Measurements from ENCODE around the gene FREM3.
"Not testable (repeated sequence)": the region's sequence is repeated elsewhere in the genome, so short reads cannot be mapped to it uniquely, and the experiment has no call there.

The FREM3 gene

DNA sequence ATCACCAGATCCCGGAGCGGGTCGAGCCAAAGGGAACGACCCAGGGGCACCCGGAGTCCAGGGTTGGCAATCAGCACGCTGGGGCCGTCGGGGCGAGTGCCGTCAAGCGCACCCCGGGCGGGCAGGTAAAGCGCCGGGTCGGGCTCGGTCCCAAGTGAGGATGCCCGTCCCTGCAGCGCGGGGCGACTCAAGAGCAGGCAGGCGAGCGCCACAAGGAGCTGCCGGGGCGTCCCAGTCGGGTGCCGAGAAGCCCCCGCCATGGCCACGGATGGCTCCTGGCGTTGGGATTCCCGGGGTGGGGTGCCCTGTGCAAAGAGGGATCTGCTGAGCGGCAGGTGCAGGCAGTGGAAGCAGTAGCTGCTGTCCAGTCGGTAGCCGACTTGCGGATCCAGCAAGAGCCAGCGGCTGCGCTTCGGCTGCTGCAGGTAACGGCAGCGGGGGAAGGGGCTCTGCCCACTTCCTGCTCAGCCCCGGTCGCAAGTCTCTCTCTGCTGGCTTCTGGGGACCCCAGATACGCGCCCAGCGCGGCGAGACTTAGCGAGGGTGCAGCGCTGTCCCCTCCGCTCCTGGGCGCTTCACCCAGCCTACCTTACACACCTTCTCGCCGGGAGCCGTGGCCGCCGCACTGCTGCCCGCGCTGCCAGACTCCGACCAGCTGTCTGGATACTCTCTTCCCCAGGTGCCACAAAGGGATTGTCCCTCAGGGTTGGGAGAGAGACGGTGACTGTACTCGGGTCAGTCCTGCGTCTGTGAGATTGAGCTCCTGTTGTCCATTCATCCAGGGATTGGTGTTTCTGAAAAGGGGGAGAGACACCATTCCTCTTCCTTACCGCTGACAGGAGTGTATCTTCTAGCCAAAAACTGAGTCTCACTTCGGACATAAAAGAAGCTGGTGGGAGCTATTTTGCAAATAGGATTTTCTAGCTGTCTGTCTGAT is at the start of gene FREM3:
FREM3 (minus strand) TSS at position 260 of the 937 bp plus-strand sequence; CDS start at position 260, 0 bp downstream.
- H3K4me3 ChIP-seq (ENCODE audit: low read length) = no peak within 1 kb of the TSS
- TF ChIP-seq CTCF (conservative IDR thresholded peaks at IDR 0.05; ENCODE audit: low read length) = no peak
- DNase-seq (ENCODE audit: low read depth) = no peak

- no peak for DNase-seq (ENCODE audit: low read depth)
- no peak overlapping the region for H3K4me3 ChIP-seq (ENCODE audit: low read length)
- no peak for TF ChIP-seq CTCF (conservative IDR thresholded peaks at IDR 0.05; ENCODE audit: low read length)
Observed at GRCh38 chr4:143745874-143746273, 45.4 kb upstream of the FREM3 start.

GRCh38 chr4:143743591-143743990 is 43.1 kb upstream of the FREM3 start:
- no peak for TF ChIP-seq CTCF (conservative IDR thresholded peaks at IDR 0.05; ENCODE audit: low read length)
- no peak overlapping the region for H3K4me3 ChIP-seq (ENCODE audit: low read length)
- DNase-seq (ENCODE audit: low read depth) = no peak

- no peak overlapping the region for H3K4me3 ChIP-seq (ENCODE audit: low read length)
- no peak for DNase-seq (ENCODE audit: low read depth)
- TF ChIP-seq CTCF (conservative IDR thresholded peaks at IDR 0.05; ENCODE audit: low read length) = no peak
Observed at GRCh38 chr4:143742834-143743233, 42.4 kb upstream of the FREM3 start.

DNA sequence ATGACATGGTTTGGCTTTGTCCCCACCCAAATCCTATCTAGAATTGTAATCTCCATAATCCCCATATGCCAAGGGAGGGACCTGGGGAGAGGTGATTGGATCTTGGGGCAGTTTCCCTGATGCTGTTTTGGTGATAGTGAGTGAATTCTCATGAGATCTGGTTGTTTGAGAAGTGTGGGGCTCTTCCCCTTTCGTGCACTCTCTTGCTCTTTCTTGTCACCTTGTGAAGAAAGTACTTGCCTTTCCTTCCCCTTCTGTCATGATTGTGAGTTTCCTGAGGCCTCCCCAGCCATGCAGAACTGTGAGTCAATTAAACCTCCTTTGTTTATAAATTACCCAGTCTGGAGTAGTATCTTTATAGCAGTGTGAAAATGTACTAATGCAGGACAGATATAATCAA is 36.4 kb upstream of the FREM3 start:
- TF ChIP-seq CTCF (conservative IDR thresholded peaks at IDR 0.05; ENCODE audit: low read length) = no peak
- H3K4me3 ChIP-seq (ENCODE audit: low read length) = no peak overlapping the region
- no peak for DNase-seq (ENCODE audit: low read depth)

DNA sequence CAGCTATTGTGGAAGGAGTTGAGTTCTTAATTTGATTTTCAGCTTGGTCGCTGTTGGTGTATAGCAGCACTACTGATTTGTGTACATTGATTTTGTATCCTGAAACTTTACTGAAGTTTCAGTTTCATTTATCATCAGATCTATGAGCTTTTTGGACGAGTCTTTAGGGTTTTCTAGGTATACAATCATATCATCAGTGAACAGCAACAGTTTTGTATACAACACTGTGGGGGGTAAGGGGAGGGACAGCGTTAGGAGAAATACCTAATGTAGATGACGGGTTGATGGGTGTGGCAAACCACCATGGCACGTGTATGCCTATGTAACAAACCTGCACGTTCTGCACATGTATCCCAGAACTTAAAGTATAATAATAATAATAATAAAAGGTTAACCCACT is 35.6 kb upstream of the FREM3 start:
- DNase-seq (ENCODE audit: low read depth); H3K4me3 ChIP-seq (ENCODE audit: low read length): not testable (repeated sequence)

- peak; percentile 56 for DNase-seq (ENCODE audit: low read depth)
- TF ChIP-seq CTCF (conservative IDR thresholded peaks at IDR 0.05; ENCODE audit: low read length) = no peak
- H3K4me3 ChIP-seq (ENCODE audit: low read length) = no peak overlapping the region
Observed at GRCh38 chr4:143728166-143728565, 27.7 kb upstream of the FREM3 start.

Data from AG10803 (cell line).